ENCODE results near the gene SYNE3. TPM values are rescaled to one million over a fixed set of nuclear protein-coding genes. Genes with fewer than 3 reads are reported as not detected.

Gene SYNE3
- total and polyA plus RNA-seq, 10 donors, result 1.4 to 34.5 (median 27.5) TPM

- DNase-seq, result peak; percentile 16
- peaks cover 0 to 47% (median 0%) of the 10 kb centered on the region in 6 donors for H3K36me3 ChIP-seq
- no peaks in the 10 kb centered on the region for H3K27me3 ChIP-seq (replicated peaks in 1 of 7)
- TF ChIP-seq, protein P1, sequence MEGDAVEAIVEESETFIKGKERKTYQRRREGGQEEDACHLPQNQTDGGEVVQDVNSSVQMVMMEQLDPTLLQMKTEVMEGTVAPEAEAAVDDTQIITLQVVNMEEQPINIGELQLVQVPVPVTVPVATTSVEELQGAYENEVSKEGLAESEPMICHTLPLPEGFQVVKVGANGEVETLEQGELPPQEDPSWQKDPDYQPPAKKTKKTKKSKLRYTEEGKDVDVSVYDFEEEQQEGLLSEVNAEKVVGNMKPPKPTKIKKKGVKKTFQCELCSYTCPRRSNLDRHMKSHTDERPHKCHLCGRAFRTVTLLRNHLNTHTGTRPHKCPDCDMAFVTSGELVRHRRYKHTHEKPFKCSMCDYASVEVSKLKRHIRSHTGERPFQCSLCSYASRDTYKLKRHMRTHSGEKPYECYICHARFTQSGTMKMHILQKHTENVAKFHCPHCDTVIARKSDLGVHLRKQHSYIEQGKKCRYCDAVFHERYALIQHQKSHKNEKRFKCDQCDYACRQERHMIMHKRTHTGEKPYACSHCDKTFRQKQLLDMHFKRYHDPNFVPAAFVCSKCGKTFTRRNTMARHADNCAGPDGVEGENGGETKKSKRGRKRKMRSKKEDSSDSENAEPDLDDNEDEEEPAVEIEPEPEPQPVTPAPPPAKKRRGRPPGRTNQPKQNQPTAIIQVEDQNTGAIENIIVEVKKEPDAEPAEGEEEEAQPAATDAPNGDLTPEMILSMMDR (IDR thresholded peaks at IDR 0.05 in 8 of 11, conservative IDR thresholded peaks at IDR 0.05 in 3 of 11), result no peak
- TF ChIP-seq POLR2A (IDR thresholded peaks at IDR 0.05), result no peak
- TF ChIP-seq POLR2AphosphoS5 (IDR thresholded peaks at IDR 0.05), result no peak
- intact Hi-C loops (cut with DNase I; ENCODE audit: low total_unique reads), result no loop called here
- WGBS, 5 donors, result 64 to 79% (median 68%) methylated on average over 6 of the region's 6 CpGs
- no peaks in the 10 kb centered on the region for H3K9me3 ChIP-seq
- no peak overlapping the region for H3K4me3 ChIP-seq
- peak overlapping the region in 4 of 8 donors; percentile 11 to 47 (median 34) for H3K27ac ChIP-seq
- peaks cover 15 to 100% (median 62%) of the 10 kb centered on the region in 6 donors for H3K4me1 ChIP-seq
Measured at GRCh38 chr14:95504135-95505029, 12.1 kb downstream of the SYNE3 start.

DNA sequence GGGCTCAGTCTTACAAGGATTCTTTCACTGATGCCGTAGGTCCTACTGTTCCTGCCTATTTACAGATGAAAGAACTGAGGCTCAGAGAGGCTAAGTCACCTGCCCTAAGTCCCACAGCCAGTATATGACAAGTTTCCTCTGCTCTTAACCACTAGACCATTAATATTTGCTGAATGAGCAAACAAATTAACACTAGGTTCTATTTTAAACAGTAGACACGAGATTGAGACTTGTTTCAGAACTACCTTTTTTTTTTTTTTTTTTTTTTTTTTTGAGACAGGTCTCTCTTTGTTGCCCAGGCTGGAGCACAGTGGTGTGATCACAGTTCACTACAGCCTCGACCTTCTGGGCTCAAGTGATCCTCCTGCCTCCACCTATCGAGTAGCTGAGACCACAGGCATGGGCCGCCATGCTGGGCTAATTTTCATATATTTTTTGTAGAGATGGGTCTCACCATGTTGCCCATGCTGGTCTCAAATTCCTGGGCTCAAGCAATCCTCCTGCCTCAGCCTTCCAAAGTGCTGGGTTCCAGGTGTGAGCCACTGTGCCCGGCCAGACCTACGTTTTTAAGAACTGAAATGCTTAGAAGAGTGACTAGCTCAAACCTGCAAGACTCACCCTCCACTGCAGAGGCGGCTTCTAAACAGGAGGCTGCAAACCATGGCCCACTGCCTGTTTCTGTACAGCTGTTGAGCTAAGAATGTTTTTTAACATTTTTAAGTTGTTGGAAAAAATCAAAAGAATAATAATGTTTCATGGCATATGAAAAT, 12.9 kb downstream of the SYNE3 start:
- Histone ChIP-seq H3K36me3 (peaks cover 0 to 51% (median 0%) of the 10 kb centered on the region in 6 donors), H3K4me1 (peaks cover 15 to 100% (median 63%) of the 10 kb centered on the region in 6 donors), H3K4me3 (no peak overlapping the region), H3K9me3 (no peaks in the 10 kb centered on the region), H3K27me3 (replicated peaks in 1 of 7) (no peaks in the 10 kb centered on the region), H3K27ac (peak overlapping the region in 5 of 8 donors; percentile 11 to 58 (median 22))
- DNase-seq, result peak; percentile 47
- WGBS, 5 donors, result 73 to 81% (median 78%) methylated on average over 8 of the region's 8 CpGs
- intact Hi-C loops (cut with DNase I; ENCODE audit: low total_unique reads), result no loop called here
- no peak for TF ChIP-seq POLR2AphosphoS5 (IDR thresholded peaks at IDR 0.05)
- TF ChIP-seq POLR2A (IDR thresholded peaks at IDR 0.05), result no peak

DNA sequence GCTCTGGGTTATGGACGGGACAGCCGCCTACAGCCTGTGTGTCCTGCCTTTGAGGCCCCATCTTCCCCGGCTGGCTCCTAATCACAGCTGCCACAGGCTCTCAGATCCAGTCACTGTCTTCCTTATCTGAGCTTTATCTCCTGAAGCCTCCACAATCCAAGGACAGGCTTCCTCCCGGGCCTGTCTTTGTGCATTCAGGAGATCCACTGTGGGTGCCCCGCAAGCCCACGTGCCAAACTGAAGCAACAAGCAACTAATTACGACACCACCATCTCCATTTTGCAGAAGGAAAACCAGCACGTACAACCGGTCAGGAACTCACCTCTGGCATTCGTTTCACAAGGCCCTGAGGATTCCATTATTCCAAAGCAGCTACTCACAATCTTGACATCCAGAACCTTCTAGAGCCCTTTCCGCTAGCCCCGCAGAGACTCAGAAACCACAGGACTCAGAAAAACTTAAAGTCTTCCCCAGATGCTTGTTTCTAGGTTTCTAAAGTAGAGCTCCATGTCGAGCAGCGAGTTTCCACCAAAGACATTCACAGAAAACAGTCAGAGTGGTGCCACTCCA, 14.0 kb downstream of the SYNE3 start:
- WGBS, 5 donors, result 60 to 87% (median 75%) methylated on average over 13 to 14 of the region's 14 CpGs
- TF ChIP-seq, protein P1 (IDR thresholded peaks at IDR 0.05 in 8 of 11, conservative IDR thresholded peaks at IDR 0.05 in 3 of 11), result no peak
- no peak for TF ChIP-seq POLR2AphosphoS5 (IDR thresholded peaks at IDR 0.05)
- no peak for TF ChIP-seq POLR2A (IDR thresholded peaks at IDR 0.05)
- Histone ChIP-seq H3K4me3 (no peak overlapping the region), H3K27ac (peak overlapping the region in 5 of 8 donors; percentile 1 to 58 (median 12)), H3K4me1 (peaks cover 14 to 100% (median 63%) of the 10 kb centered on the region in 6 donors), H3K9me3 (no peaks in the 10 kb centered on the region), H3K36me3 (peaks cover 0 to 49% (median 0%) of the 10 kb centered on the region in 6 donors), H3K27me3 (replicated peaks in 1 of 7) (no peaks in the 10 kb centered on the region)
- intact Hi-C loops (cut with DNase I; ENCODE audit: low total_unique reads), result no loop called here
- DNase-seq, result peak; percentile 59

DNA sequence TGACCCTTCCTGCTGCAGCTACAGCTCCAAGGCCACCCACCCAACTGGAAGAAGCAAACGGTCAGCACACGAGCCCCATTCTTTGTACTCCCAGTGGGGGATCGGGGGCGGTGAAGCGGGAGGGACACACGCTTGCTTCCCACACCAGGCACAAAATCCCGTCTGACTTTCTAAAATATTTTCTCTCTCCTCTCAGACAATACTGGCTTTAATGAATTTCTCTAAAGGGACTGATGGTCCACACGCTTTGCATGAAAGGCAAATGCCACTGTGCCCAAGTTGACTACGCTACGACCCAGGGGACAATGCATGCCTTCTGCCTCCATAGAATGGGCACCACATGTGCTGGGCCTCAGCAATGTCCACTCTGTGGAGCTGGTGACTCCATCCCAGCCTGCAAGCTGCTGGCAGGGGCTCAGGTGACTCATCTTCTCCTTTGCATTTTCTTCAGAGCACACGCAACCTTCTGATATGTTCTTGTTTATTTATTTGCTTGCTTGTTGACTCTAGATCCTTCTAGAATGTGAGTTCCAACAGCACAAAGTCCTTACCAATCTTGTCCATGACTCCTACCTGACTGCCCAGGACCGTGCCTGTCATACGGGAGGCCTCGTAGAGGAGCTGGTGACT, 15.6 kb downstream of the SYNE3 start:
- H3K27ac ChIP-seq, result peak overlapping the region in 2 of 8 donors; percentile 9 to 21
- H3K27me3 ChIP-seq (replicated peaks in 1 of 7), result no peaks in the 10 kb centered on the region
- H3K36me3 ChIP-seq, result peaks cover 0 to 35% (median 0%) of the 10 kb centered on the region in 6 donors
- no peak for TF ChIP-seq POLR2AphosphoS5 (IDR thresholded peaks at IDR 0.05)
- no peak for TF ChIP-seq POLR2A (IDR thresholded peaks at IDR 0.05)
- TF ChIP-seq, protein P1 (IDR thresholded peaks at IDR 0.05 in 8 of 11, conservative IDR thresholded peaks at IDR 0.05 in 3 of 11), result no peak
- peak; percentile 49 for DNase-seq
- H3K4me3 ChIP-seq, result no peak overlapping the region
- peaks cover 13 to 100% (median 65%) of the 10 kb centered on the region in 6 donors for H3K4me1 ChIP-seq
- 82 to 89% (median 82%) methylated on average over 14 of the region's 14 CpGs for WGBS, 5 donors
- intact Hi-C loops (cut with DNase I; ENCODE audit: low total_unique reads), result no loop called here
- H3K9me3 ChIP-seq, result no peaks in the 10 kb centered on the region

Measured in spleen (tissue), 11 donors.